ENCODE data around the gene NCKAP1.

NCKAP1 gene

DNA sequence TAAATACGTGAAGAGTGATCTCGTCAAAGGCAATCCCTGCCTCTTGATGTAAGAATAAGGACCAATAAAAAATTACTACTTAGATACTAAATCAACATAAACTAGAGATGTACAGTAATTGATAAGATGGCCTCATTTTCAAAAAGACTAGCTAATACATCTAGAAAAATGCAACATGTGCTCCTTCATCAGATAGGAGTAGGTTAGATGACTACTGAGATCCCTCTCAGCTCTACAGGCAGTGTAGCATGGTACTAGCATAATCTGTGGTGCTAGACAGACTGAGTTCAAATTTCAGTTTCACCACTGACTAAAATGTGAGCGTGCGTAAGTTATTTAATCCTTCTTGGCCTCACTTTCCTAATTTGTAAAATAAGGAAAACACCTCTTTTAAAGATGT is 89.2 kb downstream of the NCKAP1 start:
- Histone ChIP-seq H3K4me1 (ENCODE audit: control insufficient read depth in 1 of 2, insufficient read depth in 1 of 2, low read depth in 1 of 2, low read length in 1 of 2) (no peaks in the 10 kb centered on the region), H3K4me3 (ENCODE audit: low read depth in 1 of 2, low read length in 1 of 2) (no peak overlapping the region), H3K27me3 (no peaks in the 10 kb centered on the region), H3K36me3 (no peaks in the 10 kb centered on the region), H3K9me3 (no peaks in the 10 kb centered on the region), H3K27ac (no peak overlapping the region)
- TF ChIP-seq, protein P1, sequence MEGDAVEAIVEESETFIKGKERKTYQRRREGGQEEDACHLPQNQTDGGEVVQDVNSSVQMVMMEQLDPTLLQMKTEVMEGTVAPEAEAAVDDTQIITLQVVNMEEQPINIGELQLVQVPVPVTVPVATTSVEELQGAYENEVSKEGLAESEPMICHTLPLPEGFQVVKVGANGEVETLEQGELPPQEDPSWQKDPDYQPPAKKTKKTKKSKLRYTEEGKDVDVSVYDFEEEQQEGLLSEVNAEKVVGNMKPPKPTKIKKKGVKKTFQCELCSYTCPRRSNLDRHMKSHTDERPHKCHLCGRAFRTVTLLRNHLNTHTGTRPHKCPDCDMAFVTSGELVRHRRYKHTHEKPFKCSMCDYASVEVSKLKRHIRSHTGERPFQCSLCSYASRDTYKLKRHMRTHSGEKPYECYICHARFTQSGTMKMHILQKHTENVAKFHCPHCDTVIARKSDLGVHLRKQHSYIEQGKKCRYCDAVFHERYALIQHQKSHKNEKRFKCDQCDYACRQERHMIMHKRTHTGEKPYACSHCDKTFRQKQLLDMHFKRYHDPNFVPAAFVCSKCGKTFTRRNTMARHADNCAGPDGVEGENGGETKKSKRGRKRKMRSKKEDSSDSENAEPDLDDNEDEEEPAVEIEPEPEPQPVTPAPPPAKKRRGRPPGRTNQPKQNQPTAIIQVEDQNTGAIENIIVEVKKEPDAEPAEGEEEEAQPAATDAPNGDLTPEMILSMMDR (IDR thresholded peaks at IDR 0.05): no peak

DNA sequence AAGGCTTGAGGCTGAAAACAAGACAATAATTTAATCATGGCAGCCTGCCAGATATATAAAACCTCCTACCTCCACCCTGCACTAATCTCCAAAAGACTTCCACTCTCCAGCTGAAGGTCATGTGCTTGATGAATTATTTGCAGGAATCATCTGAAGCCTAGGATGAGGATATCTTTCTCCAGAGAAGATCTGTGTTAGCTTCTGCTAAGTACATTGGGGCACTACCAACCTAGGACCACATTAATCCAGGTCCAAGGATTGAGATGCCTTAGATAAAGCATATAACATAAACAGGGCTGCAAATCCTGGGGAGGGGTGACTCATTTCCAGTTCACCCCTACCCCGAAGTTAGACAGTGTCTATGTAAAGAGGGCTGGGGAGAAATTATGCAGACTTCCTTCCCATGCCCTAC is 91.3 kb downstream of the NCKAP1 start:
- no peak overlapping the region for H3K27ac ChIP-seq
- TF ChIP-seq, protein P1 (IDR thresholded peaks at IDR 0.05): no peak
- H3K27me3 ChIP-seq: no peaks in the 10 kb centered on the region
- no peaks in the 10 kb centered on the region for H3K36me3 ChIP-seq
- no peak overlapping the region for H3K4me3 ChIP-seq (ENCODE audit: low read depth in 1 of 2, low read length in 1 of 2)
- H3K4me1 ChIP-seq (ENCODE audit: control insufficient read depth in 1 of 2, insufficient read depth in 1 of 2, low read depth in 1 of 2, low read length in 1 of 2): no peaks in the 10 kb centered on the region
- H3K9me3 ChIP-seq: no peaks in the 10 kb centered on the region

DNA sequence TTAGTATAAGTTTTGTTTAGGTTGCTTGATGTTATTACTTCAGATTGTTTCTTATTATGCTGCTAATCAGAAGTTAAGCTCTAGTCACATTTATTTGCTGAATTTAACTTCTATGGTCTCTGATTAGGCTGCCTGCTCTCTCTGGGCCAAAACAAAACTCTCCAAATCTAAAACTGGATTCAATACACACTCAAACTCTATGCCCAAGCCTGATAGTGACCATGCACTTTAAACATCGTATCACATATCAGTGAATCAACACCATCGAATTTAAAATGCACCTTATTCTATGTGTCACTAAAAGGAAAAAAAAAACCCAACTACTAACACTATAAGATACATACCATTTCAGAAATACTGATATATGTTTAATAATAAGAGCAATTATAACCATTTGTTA is 94.9 kb downstream of the NCKAP1 start:
- Histone ChIP-seq H3K36me3 (no peaks in the 10 kb centered on the region), H3K4me3 (ENCODE audit: low read depth in 1 of 2, low read length in 1 of 2) (no peak overlapping the region)
- TF ChIP-seq, protein P1 (IDR thresholded peaks at IDR 0.05): no peak

DNA sequence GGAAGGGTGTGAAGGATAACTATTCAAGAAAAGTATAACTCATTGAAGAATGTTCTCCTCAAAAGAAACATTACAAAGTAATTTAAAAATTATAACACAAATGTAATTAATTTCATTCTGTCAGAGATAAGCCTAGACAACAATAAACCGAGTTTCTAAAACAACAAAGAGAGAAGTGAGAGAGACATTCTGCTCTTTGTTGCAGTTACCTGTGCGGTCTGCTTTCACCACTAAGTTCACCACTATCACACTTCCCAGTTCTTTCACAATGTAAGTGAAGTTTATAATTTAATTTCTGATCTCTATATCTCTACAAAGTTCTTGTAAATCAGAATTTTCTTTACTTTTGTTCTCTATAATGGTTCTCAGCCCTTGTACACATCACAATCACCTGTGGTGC is 95.5 kb downstream of the NCKAP1 start:
- H3K27me3 ChIP-seq: no peaks in the 10 kb centered on the region
- H3K9me3 ChIP-seq: no peaks in the 10 kb centered on the region
- no peak overlapping the region for H3K27ac ChIP-seq
- TF ChIP-seq, protein P1 (IDR thresholded peaks at IDR 0.05): no peak
- no peaks in the 10 kb centered on the region for H3K4me1 ChIP-seq (ENCODE audit: control insufficient read depth in 1 of 2, insufficient read depth in 1 of 2, low read depth in 1 of 2, low read length in 1 of 2)
- H3K36me3 ChIP-seq: no peaks in the 10 kb centered on the region
- no peak overlapping the region for H3K4me3 ChIP-seq (ENCODE audit: low read depth in 1 of 2, low read length in 1 of 2)

More for the DNA sequence above, 94.9 kb downstream of the NCKAP1 start:
- H3K4me1 ChIP-seq (ENCODE audit: control insufficient read depth in 1 of 2, insufficient read depth in 1 of 2, low read depth in 1 of 2, low read length in 1 of 2): no peaks in the 10 kb centered on the region
- no peaks in the 10 kb centered on the region for H3K9me3 ChIP-seq
- no peaks in the 10 kb centered on the region for H3K27me3 ChIP-seq
- H3K27ac ChIP-seq: no peak overlapping the region

DNA sequence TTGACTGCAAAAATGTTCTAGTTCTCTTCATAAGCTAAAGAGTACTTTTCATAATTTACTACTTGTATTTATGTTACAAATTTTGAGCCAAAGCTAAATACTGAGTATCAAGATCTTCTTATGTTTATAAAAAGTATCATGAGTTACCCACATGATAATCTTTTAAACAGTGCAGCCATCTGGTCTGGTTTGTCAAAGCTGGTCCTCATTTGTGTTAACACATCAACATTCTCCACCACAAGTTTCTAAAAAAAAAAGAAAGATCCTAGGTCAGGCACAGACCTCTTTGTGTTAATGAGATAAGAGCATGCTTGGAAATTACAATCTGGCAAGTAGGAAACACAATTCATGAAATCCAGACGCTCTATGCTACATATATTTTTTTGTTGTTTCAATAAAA is 96.3 kb downstream of the NCKAP1 start:
- H3K9me3 ChIP-seq: no peaks in the 10 kb centered on the region
- H3K27ac ChIP-seq: no peak overlapping the region
- H3K27me3 ChIP-seq: no peaks in the 10 kb centered on the region
- no peaks in the 10 kb centered on the region for H3K36me3 ChIP-seq
- no peak overlapping the region for H3K4me3 ChIP-seq (ENCODE audit: low read depth in 1 of 2, low read length in 1 of 2)
- TF ChIP-seq, protein P1 (IDR thresholded peaks at IDR 0.05): no peak
- no peaks in the 10 kb centered on the region for H3K4me1 ChIP-seq (ENCODE audit: control insufficient read depth in 1 of 2, insufficient read depth in 1 of 2, low read depth in 1 of 2, low read length in 1 of 2)

All from neutrophil (primary cell).